GM12878 (cell line): ENCODE measurements around the gene WIPF2. TPM values are rescaled to one million over a fixed set of nuclear protein-coding genes. Genes with fewer than 3 reads are reported as not detected.

ENCODE experiments used
- ATAC-seq: fragments of 200-7000 bp; cut with Tn5 transposase; 3 replicates; pipeline ENCODE4 v1.9.1; 2020; ENCODE audit warnings: mild to moderate bottlenecking, moderate library complexity
- BruUV-seq: library from RNA; stranded (reverse); fragments of 400-500 nt; replicated peaks from 2 replicates; lab custom pipeline; 2021; lab: Mats Ljungman, UMichigan
- CTCF ChIA-PET: fragments of 300-600 bp; sonication (Branson Sonifier 250); formaldehyde crosslinking; extraction: SDS; loops from one replicate; lab custom pipeline; 2021; ENCODE audit warnings: inconsistent platforms; lab: Yijun Ruan, JAX
- POLR2A ChIA-PET: fragments of 350-600 bp; formaldehyde crosslinking; extraction: SDS; loops from one replicate; lab custom pipeline; 2021; ENCODE audit warnings: inconsistent platforms; lab: Charles Lee
- RAD21 ChIA-PET: fragments of 300-600 bp; sonication (Branson Sonifier 250); formaldehyde crosslinking; loops from one replicate; lab custom pipeline; 2023; ENCODE audit warnings: antibody characterized with exemption; ENCODE audit not compliant: unreplicated experiment; lab: Charles Lee
- SMC1A ChIA-PET: fragments of 300-600 bp; sonication (Branson Sonifier 250); formaldehyde crosslinking; loops from one replicate; lab custom pipeline; 2023; ENCODE audit not compliant: unreplicated experiment, uncharacterized antibody; lab: Charles Lee
- DNase-seq: peaks from one replicate; pipeline ENCODE4 v3.0.0-alpha.2; 2011; ENCODE audit warnings: low read depth, low spot score
- FAIRE-seq: peaks from 3 replicates; lab custom pipeline; 2011; peaks lifted over from hg19 to GRCh38; lab: Jason Lieb, UNC
- H2AFZ ChIP-seq: 2 replicates; pipeline ENCODE4 v1.6.0; 2011; ENCODE audit warnings: low read depth, low read length, control low read depth; ENCODE audit not compliant: control insufficient read depth
- H3K27ac ChIP-seq: 2 replicates; pipeline ENCODE4 v1.5.1; 2011; ENCODE audit warnings: control low read depth; ENCODE audit not compliant: control insufficient read depth, insufficient read depth
- H3K27me3 ChIP-seq, 2 experiments: replicated peaks in 1 of 2; 2 replicates each; pipeline versions ENCODE4 v1.6.0 to v1.6.1; 2011; ENCODE audit warnings: low read length in 1 of 2; ENCODE audit not compliant: control insufficient read depth in 2 of 2, insufficient read depth in 2 of 2
- H3K36me3 ChIP-seq, 2 experiments: 2 replicates each; pipeline ENCODE4 v1.5.1; 2011; ENCODE audit warnings: low read length in 1 of 2; ENCODE audit not compliant: control insufficient read depth in 2 of 2, insufficient read depth in 2 of 2
- H3K4me1 ChIP-seq: 2 replicates; pipeline ENCODE4 v1.6.1; 2011; ENCODE audit warnings: mild to moderate bottlenecking, low read length, moderate library complexity, mixed read lengths; ENCODE audit not compliant: control insufficient read depth, insufficient read depth
- H3K4me2 ChIP-seq: 2 replicates; pipeline ENCODE4 v1.6.0; 2011; ENCODE audit warnings: control low read depth; ENCODE audit not compliant: control insufficient read depth, insufficient read depth
- H3K4me3 ChIP-seq: fragments of 200-600 bp; sonication (generic); 2 replicates; pipeline ENCODE4 v1.5.1; 2016
- H3K79me2 ChIP-seq: 2 replicates; pipeline ENCODE4 v1.6.0; 2011; ENCODE audit warnings: low read length; ENCODE audit not compliant: control insufficient read depth, insufficient read depth
- H3K9ac ChIP-seq: 2 replicates; pipeline ENCODE4 v1.8.0; 2011; ENCODE audit warnings: low read length, control low read depth, mixed read lengths; ENCODE audit not compliant: control insufficient read depth, insufficient read depth
- H3K9me3 ChIP-seq: replicated peaks from 3 replicates; pipeline ENCODE4 v1.5.1; 2011; ENCODE audit warnings: mild to moderate bottlenecking, low read length; ENCODE audit not compliant: control insufficient read depth, insufficient read depth
- H4K20me1 ChIP-seq: 2 replicates; pipeline ENCODE4 v1.6.0; 2011; ENCODE audit not compliant: control insufficient read depth, insufficient read depth
- CBFB ChIP-seq: IDR thresholded peaks from 2 replicates; pipeline ENCODE4 v1.6.1; 2016; ENCODE audit warnings: antibody characterized with exemption, low read depth
- FOS ChIP-seq: IDR thresholded peaks from 3 replicates; pipeline ENCODE4 v1.6.1; 2011; ENCODE audit warnings: borderline replicate concordance; ENCODE audit not compliant: insufficient read length; ENCODE audit errors: extremely low read depth
- HCFC1 ChIP-seq: fragments of 150-350 bp; IDR thresholded peaks from 2 replicates; pipeline ENCODE4 v1.6.1; 2014; ENCODE audit warnings: low read length
- KLF5 ChIP-seq: fragments of 450-650 bp; IDR thresholded peaks from 2 replicates; pipeline ENCODE4 v1.6.1; 2014; ENCODE audit warnings: mild to moderate bottlenecking; ENCODE audit not compliant: partially characterized antibody
- LARP7 ChIP-seq: fragments of 450-650 bp; IDR thresholded peaks from 2 replicates; pipeline ENCODE4 v1.6.1; 2017; ENCODE audit warnings: mild to moderate bottlenecking
- MEF2A ChIP-seq: IDR thresholded peaks from 2 replicates; pipeline ENCODE4 v1.6.1; 2011; ENCODE audit warnings: low read depth, mild to moderate bottlenecking, low read length, moderate library complexity; ENCODE audit not compliant: insufficient read depth
- MTA2 ChIP-seq: fragments of 450-650 bp; IDR thresholded peaks from 2 replicates; pipeline ENCODE4 v1.6.1; 2016; ENCODE audit warnings: low read depth, mild to moderate bottlenecking, moderate library complexity
- SP1 ChIP-seq: IDR thresholded peaks from one replicate; pipeline ENCODE4 v1.6.1; 2011; ENCODE audit warnings: low read depth, low read length
- YBX1 ChIP-seq: fragments of 450-650 bp; IDR thresholded peaks from 2 replicates; pipeline ENCODE4 v1.6.1; 2016; ENCODE audit warnings: antibody characterized with exemption
- WGBS: methylation state at CpG from one replicate; pipeline ENCODE4 v1.1.6; 2016; ENCODE audit warnings: low lambda C conversion rate; ENCODE audit not compliant: insufficient replicate concordance, insufficient coverage; ENCODE audit errors: missing lambda C conversion rate; 5-methylcytosine and 5-hydroxymethylcytosine counted together
- in situ Hi-C: fragments of 300-500 bp; cut with MboI; formaldehyde crosslinking; loops from 9 replicates; pipeline ENCODE4 v1.14.3; 2018; ENCODE audit warnings: mixed read lengths
- intact Hi-C: fragments of 100-400 bp; cut with micrococcal nuclease; formaldehyde crosslinking; loops from one replicate; pipeline ENCODE4 v1.14.2; 2022; ENCODE audit not compliant: unreplicated experiment
- polyA plus RNA-seq, 11 experiments: library from polyadenylated mRNA; depleted of rRNA in 4 of 11; unstranded in 6 of 11; stranded (reverse) in 5 of 11; fragments of >200 nt; fragmentation: Nextera tagmentation in 4 of 11; fragmentation: Illumina TruSeq in 1 of 11; extraction: Ambion mirVana in 4 of 11; extraction: Trizol in 1 of 11; gene quantifications; 1 replicate in 1 of 11; 2 replicates in 10 of 11; pipeline versions ENCODE4 v1.2.1 to v1.2.3, GENCODE V29; 2011 to 2016; ENCODE audit warnings: inconsistent platforms in 2 of 11, missing spikeins in 2 of 11, low read depth in 1 of 11
- total RNA-seq, 4 experiments: library from RNA; depleted of rRNA in 3 of 4; stranded (reverse); fragments of >200 nt in 3 of 4; fragmentation: Illumina TruSeq in 1 of 4; extraction: Trizol in 1 of 4; gene quantifications; 2 replicates each; pipeline versions ENCODE4 v1.2.1 to v1.2.3, GENCODE V29; 2013 to 2021

WIPF2 gene
- total and polyA plus RNA-seq, 10 of the 15 experiments (the other 5 are each of a cell fraction or from before 2014, with no cell fraction given), result 4.2 to 20.8 (median 7.1) TPM

DNA sequence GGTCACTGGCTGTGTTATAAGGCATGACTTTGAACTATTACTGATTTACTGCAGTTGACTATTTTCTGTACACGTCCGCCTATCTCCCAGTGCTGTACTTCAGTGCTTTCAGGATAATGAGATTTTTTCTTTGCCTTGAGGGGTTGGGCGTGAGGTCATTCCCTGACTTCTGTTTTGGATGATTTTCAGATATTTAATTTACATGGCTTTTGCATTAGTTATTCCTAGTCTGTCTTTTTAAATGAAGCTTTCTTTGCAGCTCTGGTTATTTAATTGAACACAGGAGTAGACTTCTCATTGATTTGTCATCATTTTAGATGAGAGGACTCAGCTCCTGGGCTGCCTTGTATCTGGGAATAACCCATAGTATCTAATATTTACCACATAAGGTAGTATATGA, 23.7 kb downstream of the WIPF2 start (continued):
- no peak for TF ChIP-seq CBFB

DNA sequence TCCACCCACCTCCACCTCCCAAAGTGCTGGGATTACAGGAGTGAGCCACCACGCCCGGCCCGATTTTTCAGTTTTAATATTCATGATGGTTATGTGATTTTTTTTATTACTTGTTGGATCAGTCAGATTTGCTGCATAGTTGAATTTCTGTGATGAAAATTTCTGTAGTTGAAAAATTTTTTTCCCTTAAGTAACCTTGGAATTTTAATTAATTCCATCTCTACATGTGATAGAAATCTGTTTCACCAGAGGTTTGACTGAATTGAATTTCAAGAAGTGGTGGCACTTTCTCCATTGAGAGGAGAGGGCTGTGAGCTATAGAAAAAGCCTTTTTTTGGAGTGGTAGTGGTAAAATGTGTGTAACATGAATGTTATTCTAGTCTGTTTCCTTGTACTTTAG, 24.7 kb downstream of the WIPF2 start:
- BruUV-seq, result no TSS peak
- ATAC-seq (no peak), DNase-seq (no peak)
- no peaks in the 10 kb centered on the region for H4K20me1 ChIP-seq
- H3K4me1 ChIP-seq, result no peaks in the 10 kb centered on the region
- POLR2A ChIA-PET, result no interaction called here
- no peaks in the 10 kb centered on the region for H3K27me3 ChIP-seq
- no peaks in the 10 kb centered on the region; a peak in 2 of 4 replicates for H3K36me3 ChIP-seq
- no peak overlapping the region for H3K27ac ChIP-seq
- no peak overlapping the region for H3K4me2 ChIP-seq
- no peak overlapping the region for H3K9ac ChIP-seq
- TF ChIP-seq HCFC1, result no peak
- no peak for TF ChIP-seq MEF2A
- TF ChIP-seq YBX1, result no peak
- TF ChIP-seq LARP7, result no peak
- no peak for TF ChIP-seq MTA2
- TF ChIP-seq, all 136 proteins: peak for 0
- H3K9me3 ChIP-seq, result no peaks in the 10 kb centered on the region
- H3K4me3 ChIP-seq, result no peak overlapping the region
- intact Hi-C loops, result loop anchor here (5.0 kb wide), 1 partner anchor 39 kb away; no protein-coding TSS in a partner anchor
- SMC1A ChIA-PET, result interaction anchor here (0.6 to 1.1 kb wide), 2 partner anchors 9 to 13 kb away, joined by 3 read pairs; no protein-coding TSS in a partner anchor
- in situ Hi-C loops, result no loop called here
- H2AFZ ChIP-seq, result no peak overlapping the region
- WGBS, result 97% methylated on average over 3 of the region's 3 CpGs
- RAD21 ChIA-PET, result no interaction called here
- no peaks in the 10 kb centered on the region; the same call in none of the 2 replicates for H3K79me2 ChIP-seq
- CTCF ChIA-PET, result interaction anchor here (1.6 kb wide), 1 partner anchor 47 kb away, joined by 4 read pairs; no protein-coding TSS in a partner anchor
- no peak for FAIRE-seq

GRCh38 chr17:40244255-40244654, 25.2 kb downstream of the WIPF2 start:
- TF ChIP-seq FOS (no peak), KLF5 (no peak), LARP7 (no peak), SP1 (no peak)
- SMC1A ChIA-PET, result interaction anchor here (1.1 kb wide), 1 partner anchor 9 kb away, joined by 3 read pairs; no protein-coding TSS in a partner anchor
- BruUV-seq, result no TSS peak
- intact Hi-C loops, result loop anchor here (5.0 kb wide), 1 partner anchor 38 kb away; no protein-coding TSS in a partner anchor
- no peak for DNase-seq
- H3K4me2 ChIP-seq, result no peak overlapping the region
- H3K4me3 ChIP-seq, result no peak overlapping the region
- H2AFZ ChIP-seq, result no peak overlapping the region
- in situ Hi-C loops, result no loop called here
- H3K4me1 ChIP-seq, result no peaks in the 10 kb centered on the region
- WGBS, result 99% methylated on average over 4 of the region's 4 CpGs
- CTCF ChIA-PET, result no interaction called here
- no peaks in the 10 kb centered on the region for H3K9me3 ChIP-seq
- H3K27ac ChIP-seq, result no peak overlapping the region
- H3K79me2 ChIP-seq, result no peaks in the 10 kb centered on the region; the same call in none of the 2 replicates
- POLR2A ChIA-PET, result interaction anchor here (0.5 kb wide), 1 partner anchor 1548 kb away, joined by 3 read pairs; no protein-coding TSS in a partner anchor
- no peaks in the 10 kb centered on the region; a peak in 2 of 4 replicates for H3K36me3 ChIP-seq
- no peak for ATAC-seq
- RAD21 ChIA-PET, result no interaction called here
- no peak for FAIRE-seq
- H3K27me3 ChIP-seq, result no peaks in the 10 kb centered on the region
- no peaks in the 10 kb centered on the region for H4K20me1 ChIP-seq
- H3K9ac ChIP-seq, result no peak overlapping the region
